K562 treated with DMSO at 1 percent for 48 hours (cell line): ENCODE measurements around the gene PRR5. TPM values are rescaled to one million over a fixed set of nuclear protein-coding genes. Genes with fewer than 3 reads are reported as not detected.

Experiments
- total RNA-seq: library from RNA; unstranded; fragments of 300-600 nt; gene quantifications from 2 replicates; pipeline ENCODE4 v1.2.3, GENCODE V29; 2022; ENCODE audit warnings: low replicate concordance; ENCODE audit errors: extremely low read depth

The PRR5 gene, protein sequence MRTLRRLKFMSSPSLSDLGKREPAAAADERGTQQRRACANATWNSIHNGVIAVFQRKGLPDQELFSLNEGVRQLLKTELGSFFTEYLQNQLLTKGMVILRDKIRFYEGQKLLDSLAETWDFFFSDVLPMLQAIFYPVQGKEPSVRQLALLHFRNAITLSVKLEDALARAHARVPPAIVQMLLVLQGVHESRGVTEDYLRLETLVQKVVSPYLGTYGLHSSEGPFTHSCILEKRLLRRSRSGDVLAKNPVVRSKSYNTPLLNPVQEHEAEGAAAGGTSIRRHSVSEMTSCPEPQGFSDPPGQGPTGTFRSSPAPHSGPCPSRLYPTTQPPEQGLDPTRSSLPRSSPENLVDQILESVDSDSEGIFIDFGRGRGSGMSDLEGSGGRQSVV
- total RNA-seq, result not detected in 2 replicates

DNA sequence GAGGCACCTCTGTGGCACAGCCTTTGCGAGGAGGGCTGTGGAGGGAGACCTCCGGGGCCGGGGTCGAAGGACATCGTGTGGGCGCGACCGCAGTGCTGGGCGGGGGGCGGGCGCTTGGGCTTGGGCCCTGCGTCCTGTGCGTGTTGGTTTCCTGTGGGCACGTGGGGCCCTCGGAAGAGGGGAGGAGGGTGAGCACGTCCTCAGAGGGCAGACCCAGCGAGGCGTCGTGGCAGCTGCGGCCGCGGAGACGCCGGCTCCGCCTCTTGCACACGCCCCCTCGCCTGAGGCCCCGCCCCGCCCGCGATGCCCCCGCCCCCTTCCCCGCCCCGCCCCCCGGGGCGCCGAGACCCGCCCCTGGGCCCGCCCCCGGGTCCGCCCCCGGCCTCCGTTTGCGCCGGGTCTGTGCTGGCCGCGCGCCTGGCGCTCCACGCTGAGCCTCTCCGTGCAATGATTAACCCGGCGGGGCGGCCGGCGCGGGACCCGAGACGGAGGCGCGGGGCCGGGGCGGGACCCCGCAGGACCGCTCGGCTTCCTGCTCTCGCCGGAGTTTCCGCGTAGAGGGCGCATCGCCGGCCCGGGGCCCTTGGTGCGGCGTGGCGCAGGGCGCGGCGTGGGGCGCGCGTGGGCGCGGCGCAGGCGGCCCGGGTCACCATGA, at the start of gene PRR5:
Gene PRR5 (plus strand): TSS at position 381 of the 655 bp plus-strand sequence. CDS start 271 bp downstream, at position 652.

DNA sequence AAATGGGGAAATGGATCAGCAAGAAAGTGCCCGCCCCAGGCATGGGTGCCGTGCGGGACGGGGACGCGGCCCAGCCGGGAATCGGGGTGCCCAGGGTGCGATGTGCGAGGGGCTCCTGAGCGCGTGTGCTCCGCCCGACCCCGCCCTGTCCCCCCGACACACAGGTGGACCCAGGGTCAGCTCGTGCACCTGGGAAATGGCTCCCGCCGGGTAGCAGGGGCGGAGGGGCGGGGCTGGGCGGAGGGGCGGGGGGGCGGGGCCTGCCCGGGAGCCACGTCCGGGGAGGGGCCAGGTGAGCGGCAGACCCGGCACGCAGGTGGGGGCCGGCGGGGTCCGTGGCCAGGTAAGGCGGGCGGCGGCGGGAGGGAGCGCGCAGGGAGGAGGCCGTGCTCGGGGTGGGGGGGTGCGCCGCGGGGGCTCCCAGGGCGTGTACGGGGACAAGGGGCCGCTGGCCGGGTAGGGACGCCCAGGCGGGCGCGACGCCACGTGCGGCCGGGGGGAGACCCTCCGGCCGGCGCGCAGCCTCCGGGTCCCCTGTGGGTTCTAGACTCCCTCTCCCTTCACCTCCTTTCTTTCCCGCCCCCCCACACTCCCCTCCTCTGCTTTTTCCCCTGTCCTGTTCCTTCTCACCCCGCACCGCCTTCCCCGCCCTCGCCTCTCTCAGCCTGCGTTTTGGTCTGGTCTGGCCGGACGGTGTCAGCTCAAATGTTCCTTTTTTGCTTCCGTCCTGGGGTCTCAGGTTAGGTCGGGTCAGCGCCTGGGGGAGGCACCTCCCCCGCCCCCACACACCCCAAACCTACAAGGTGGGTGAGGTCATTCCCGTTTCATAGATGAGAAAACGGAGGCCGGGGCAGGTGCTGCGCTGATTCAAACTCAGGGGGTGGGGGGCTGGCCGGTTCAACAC, 50.5 kb downstream of the PRR5 start, which contains the start of gene ARHGAP8:
Gene ARHGAP8 (plus strand): TSS at position 291 of the 904 bp plus-strand sequence. CDS start 33,953 bp downstream, outside the sequence.

Other genes starting within 250 kb of the PRR5 start
- gene RTL6, start 204.0 kb upstream of the PRR5 start, total RNA-seq, result not detected in 2 replicates
- not detected in 2 replicates for gene ARHGAP8, start 50.4 kb downstream of the PRR5 start, total RNA-seq